Activated CD8-positive, alpha-beta memory T cell treated with anti-CD3 and anti-CD28 coated beads for 1 hour (primary cell): ENCODE results near the gene ABL2.

Experiments
- DNase-seq, 2 donors: peaks; one replicate each; pipeline ENCODE4 v3.0.0-alpha.2; 2020; ENCODE audit warnings: low read depth in 1 of 2; ENCODE audit errors: extremely low read depth in 1 of 2

ABL2 gene

GRCh38 chr1:179061360-179062282 is 167.9 kb downstream of the ABL2 start:
- no peak for DNase-seq

- DNase-seq, result no peak
Measured at GRCh38 chr1:179058487-179059483, 170.7 kb downstream of the ABL2 start.

GRCh38 chr1:179055937-179056336 is 173.5 kb downstream of the ABL2 start:
- DNase-seq, result no peak

GRCh38 chr1:179053486-179053885 is 176.0 kb downstream of the ABL2 start:
- no peak for DNase-seq

- no peak for DNase-seq
Measured at GRCh38 chr1:179052776-179053175, 176.7 kb downstream of the ABL2 start.
